Measurements from ENCODE around the gene LRP1-AS.

The LRP1-AS gene

DNA sequence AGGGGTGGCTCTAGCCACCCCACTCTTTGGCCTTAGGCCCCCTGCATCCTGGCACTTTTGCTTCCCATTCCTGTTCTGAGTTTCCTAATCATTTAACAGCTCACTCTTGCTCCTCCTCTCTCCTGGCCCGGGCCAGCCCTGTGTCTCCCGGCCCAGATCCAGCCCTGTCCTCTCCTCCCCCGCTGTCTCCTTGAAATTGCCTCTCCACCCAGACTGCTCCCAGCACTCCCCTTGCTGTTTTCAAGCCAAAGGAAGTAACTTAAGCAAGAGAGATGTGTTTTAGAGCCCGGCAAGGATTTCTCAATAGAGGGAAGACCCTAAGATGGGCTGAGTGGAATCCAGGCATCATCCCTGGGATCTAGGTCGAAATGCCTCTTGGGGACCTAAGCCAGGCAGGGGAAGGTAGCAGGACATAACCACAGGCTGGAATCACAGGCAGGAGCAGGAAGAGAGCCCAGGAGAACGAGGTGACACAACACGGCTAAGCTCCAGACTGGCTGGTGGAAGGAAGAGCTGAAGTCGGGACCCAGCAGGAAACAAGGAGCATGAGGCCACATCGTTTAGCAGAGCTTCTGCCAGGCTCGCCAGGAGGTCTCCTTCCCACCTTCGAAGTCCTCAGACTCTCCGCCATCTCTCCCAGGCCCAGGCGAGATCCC lies 2.0 kb upstream of the LRP1-AS start:
- Histone ChIP-seq H3K9ac (ENCODE audit: low read length) (peak overlapping the region; percentile 38), H3K4me3 (ENCODE audit: low read depth, low read length) (no peak overlapping the region), H3K36me3 (ENCODE audit: control insufficient read depth, insufficient read depth, low read length) (peaks cover 80% of the 10 kb centered on the region), H3K27me3 (ENCODE audit: control insufficient read depth, insufficient read depth, low read length) (no peaks in the 10 kb centered on the region), H3K9me3 (ENCODE audit: control insufficient read depth, insufficient read depth, low read depth, low read length) (no peaks in the 10 kb centered on the region), H3K4me1 (ENCODE audit: control insufficient read depth, insufficient read depth, low read length) (peaks cover 28% of the 10 kb centered on the region; the same call in 1 of the 2 replicates), H3K27ac (ENCODE audit: low read depth, low read length) (no peak overlapping the region)

DNA sequence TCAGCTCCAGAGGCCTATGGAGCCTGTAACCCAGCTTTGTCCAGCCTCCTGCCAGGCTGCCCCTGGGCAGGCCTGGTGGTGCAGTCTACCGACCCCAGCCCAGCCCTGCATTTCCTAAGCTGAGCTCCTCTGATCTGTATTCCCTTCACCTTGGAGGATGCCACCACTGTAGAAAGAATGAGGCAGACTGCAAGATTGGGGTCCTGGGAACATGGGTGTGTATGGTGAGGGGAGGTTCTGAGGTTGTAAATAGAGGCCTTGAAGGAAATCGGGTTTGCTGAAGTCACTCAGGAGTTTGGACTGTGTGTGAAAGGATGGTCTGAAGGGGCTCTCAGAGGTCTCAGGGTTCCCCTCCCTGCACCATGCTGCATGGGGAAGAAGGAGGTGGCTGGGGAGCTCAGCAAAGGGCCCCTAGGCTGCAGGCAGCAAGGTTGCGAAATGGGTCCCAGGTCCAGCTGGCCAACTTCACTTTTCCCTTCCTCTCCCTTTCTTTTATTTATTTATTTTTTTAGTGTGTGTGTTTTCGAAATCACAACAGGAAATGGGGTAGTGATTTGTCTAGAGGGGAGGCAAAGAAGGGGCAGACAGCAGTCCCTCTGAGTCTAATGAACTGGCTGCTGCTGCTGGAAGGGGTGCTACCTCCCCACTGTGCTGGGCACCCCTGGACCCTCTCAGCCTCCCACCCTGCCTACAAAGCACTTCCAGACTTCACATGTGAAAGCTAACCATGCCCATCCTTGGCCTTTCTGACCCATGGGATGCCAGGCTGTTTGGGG lies 1.2 kb upstream of the LRP1-AS start:
- Histone ChIP-seq H3K9ac (ENCODE audit: low read length) (no peak overlapping the region), H3K9me3 (ENCODE audit: control insufficient read depth, insufficient read depth, low read depth, low read length) (no peaks in the 10 kb centered on the region), H3K36me3 (ENCODE audit: control insufficient read depth, insufficient read depth, low read length) (peaks cover 81% of the 10 kb centered on the region), H3K4me3 (ENCODE audit: low read depth, low read length) (no peak overlapping the region), H3K4me1 (ENCODE audit: control insufficient read depth, insufficient read depth, low read length) (peaks cover 28% of the 10 kb centered on the region; the same call in 1 of the 2 replicates), H3K27ac (ENCODE audit: low read depth, low read length) (no peak overlapping the region), H3K27me3 (ENCODE audit: control insufficient read depth, insufficient read depth, low read length) (no peaks in the 10 kb centered on the region)

GRCh38 chr12:57146092-57146491 lies 1.3 kb downstream of the LRP1-AS start:
- Histone ChIP-seq H3K27me3 (ENCODE audit: control insufficient read depth, insufficient read depth, low read length) (no peaks in the 10 kb centered on the region), H3K9ac (ENCODE audit: low read length) (no peak overlapping the region), H3K36me3 (ENCODE audit: control insufficient read depth, insufficient read depth, low read length) (peaks cover 91% of the 10 kb centered on the region), H3K4me1 (ENCODE audit: control insufficient read depth, insufficient read depth, low read length) (peaks cover 28% of the 10 kb centered on the region; the same call in 1 of the 2 replicates), H3K4me3 (ENCODE audit: low read depth, low read length) (no peak overlapping the region), H3K9me3 (ENCODE audit: control insufficient read depth, insufficient read depth, low read depth, low read length) (no peaks in the 10 kb centered on the region), H3K27ac (ENCODE audit: low read depth, low read length) (no peak overlapping the region)

GRCh38 chr12:57145460-57146059 lies 1.9 kb downstream of the LRP1-AS start:
- H3K27ac ChIP-seq (ENCODE audit: low read depth, low read length) = no peak overlapping the region
- H3K36me3 ChIP-seq (ENCODE audit: control insufficient read depth, insufficient read depth, low read length) = peaks cover 89% of the 10 kb centered on the region
- H3K4me3 ChIP-seq (ENCODE audit: low read depth, low read length) = no peak overlapping the region
- H3K4me1 ChIP-seq (ENCODE audit: control insufficient read depth, insufficient read depth, low read length) = peaks cover 28% of the 10 kb centered on the region; the same call in 1 of the 2 replicates
- H3K9me3 ChIP-seq (ENCODE audit: control insufficient read depth, insufficient read depth, low read depth, low read length) = no peaks in the 10 kb centered on the region
- no peaks in the 10 kb centered on the region for H3K27me3 ChIP-seq (ENCODE audit: control insufficient read depth, insufficient read depth, low read length)
- no peak overlapping the region for H3K9ac ChIP-seq (ENCODE audit: low read length)

- H3K36me3 ChIP-seq (ENCODE audit: control insufficient read depth, insufficient read depth, low read length) = peaks cover 92% of the 10 kb centered on the region
- H3K27me3 ChIP-seq (ENCODE audit: control insufficient read depth, insufficient read depth, low read length) = no peaks in the 10 kb centered on the region
- no peak overlapping the region for H3K4me3 ChIP-seq (ENCODE audit: low read depth, low read length)
- no peaks in the 10 kb centered on the region for H3K9me3 ChIP-seq (ENCODE audit: control insufficient read depth, insufficient read depth, low read depth, low read length)
- H3K9ac ChIP-seq (ENCODE audit: low read length) = no peak overlapping the region
- H3K4me1 ChIP-seq (ENCODE audit: control insufficient read depth, insufficient read depth, low read length) = peaks cover 17% of the 10 kb centered on the region; the same call in 1 of the 2 replicates
- no peak overlapping the region for H3K27ac ChIP-seq (ENCODE audit: low read depth, low read length)
These were observed 4.0 kb downstream of the LRP1-AS start for GRCh38 chr12:57143454-57143853.

DNA sequence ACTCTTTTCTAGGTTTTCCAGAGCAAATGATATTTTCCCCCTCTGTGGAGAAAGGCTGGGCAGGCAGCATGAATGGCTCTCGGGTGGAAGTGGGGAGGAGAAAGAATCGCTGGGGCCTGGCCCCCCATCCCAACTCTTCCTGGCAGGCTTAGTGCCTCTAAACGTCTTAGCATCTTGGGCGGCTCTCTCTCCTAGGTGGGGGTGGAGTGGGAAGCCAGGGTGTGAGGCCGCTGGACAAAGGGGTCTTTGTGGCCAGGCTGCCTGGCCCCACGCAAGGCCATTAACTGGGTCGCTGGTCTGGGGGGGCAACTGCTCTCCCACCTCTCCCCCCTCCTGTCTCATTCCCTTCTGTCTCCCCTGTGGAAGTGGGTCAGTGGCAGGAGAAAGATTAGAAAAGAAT lies 4.7 kb downstream of the LRP1-AS start:
- Histone ChIP-seq H3K36me3 (ENCODE audit: control insufficient read depth, insufficient read depth, low read length) (peaks cover 92% of the 10 kb centered on the region), H3K9me3 (ENCODE audit: control insufficient read depth, insufficient read depth, low read depth, low read length) (no peaks in the 10 kb centered on the region), H3K4me1 (ENCODE audit: control insufficient read depth, insufficient read depth, low read length) (peaks cover 9% of the 10 kb centered on the region; the same call in 1 of the 2 replicates), H3K27me3 (ENCODE audit: control insufficient read depth, insufficient read depth, low read length) (no peaks in the 10 kb centered on the region), H3K27ac (ENCODE audit: low read depth, low read length) (no peak overlapping the region), H3K9ac (ENCODE audit: low read length) (no peak overlapping the region), H3K4me3 (ENCODE audit: low read depth, low read length) (no peak overlapping the region)

- Histone ChIP-seq H3K27ac (ENCODE audit: low read depth, low read length) (no peak overlapping the region), H3K9me3 (ENCODE audit: control insufficient read depth, insufficient read depth, low read depth, low read length) (no peaks in the 10 kb centered on the region), H3K27me3 (ENCODE audit: control insufficient read depth, insufficient read depth, low read length) (no peaks in the 10 kb centered on the region), H3K9ac (ENCODE audit: low read length) (no peak overlapping the region), H3K4me1 (ENCODE audit: control insufficient read depth, insufficient read depth, low read length) (peaks cover 5% of the 10 kb centered on the region; the same call in 1 of the 2 replicates), H3K4me3 (ENCODE audit: low read depth, low read length) (no peak overlapping the region), H3K36me3 (ENCODE audit: control insufficient read depth, insufficient read depth, low read length) (peaks cover 90% of the 10 kb centered on the region)
These were observed 5.3 kb downstream of the LRP1-AS start for GRCh38 chr12:57142121-57142520.

GRCh38 chr12:57141249-57141648 lies 6.2 kb downstream of the LRP1-AS start:
- no peak overlapping the region for H3K27ac ChIP-seq (ENCODE audit: low read depth, low read length)
- H3K4me3 ChIP-seq (ENCODE audit: low read depth, low read length) = no peak overlapping the region
- no peaks in the 10 kb centered on the region for H3K9me3 ChIP-seq (ENCODE audit: control insufficient read depth, insufficient read depth, low read depth, low read length)
- H3K4me1 ChIP-seq (ENCODE audit: control insufficient read depth, insufficient read depth, low read length) = no peaks in the 10 kb centered on the region
- no peaks in the 10 kb centered on the region for H3K27me3 ChIP-seq (ENCODE audit: control insufficient read depth, insufficient read depth, low read length)
- no peak overlapping the region for H3K9ac ChIP-seq (ENCODE audit: low read length)
- peaks cover 81% of the 10 kb centered on the region for H3K36me3 ChIP-seq (ENCODE audit: control insufficient read depth, insufficient read depth, low read length)

GRCh38 chr12:57139796-57140649 lies 7.4 kb downstream of the LRP1-AS start:
- Histone ChIP-seq H3K9ac (ENCODE audit: low read length) (no peak overlapping the region), H3K27me3 (ENCODE audit: control insufficient read depth, insufficient read depth, low read length) (no peaks in the 10 kb centered on the region), H3K4me1 (ENCODE audit: control insufficient read depth, insufficient read depth, low read length) (peaks cover 10% of the 10 kb centered on the region), H3K27ac (ENCODE audit: low read depth, low read length) (no peak overlapping the region), H3K36me3 (ENCODE audit: control insufficient read depth, insufficient read depth, low read length) (peaks cover 69% of the 10 kb centered on the region), H3K4me3 (ENCODE audit: low read depth, low read length) (no peak overlapping the region), H3K9me3 (ENCODE audit: control insufficient read depth, insufficient read depth, low read depth, low read length) (no peaks in the 10 kb centered on the region)

DNA sequence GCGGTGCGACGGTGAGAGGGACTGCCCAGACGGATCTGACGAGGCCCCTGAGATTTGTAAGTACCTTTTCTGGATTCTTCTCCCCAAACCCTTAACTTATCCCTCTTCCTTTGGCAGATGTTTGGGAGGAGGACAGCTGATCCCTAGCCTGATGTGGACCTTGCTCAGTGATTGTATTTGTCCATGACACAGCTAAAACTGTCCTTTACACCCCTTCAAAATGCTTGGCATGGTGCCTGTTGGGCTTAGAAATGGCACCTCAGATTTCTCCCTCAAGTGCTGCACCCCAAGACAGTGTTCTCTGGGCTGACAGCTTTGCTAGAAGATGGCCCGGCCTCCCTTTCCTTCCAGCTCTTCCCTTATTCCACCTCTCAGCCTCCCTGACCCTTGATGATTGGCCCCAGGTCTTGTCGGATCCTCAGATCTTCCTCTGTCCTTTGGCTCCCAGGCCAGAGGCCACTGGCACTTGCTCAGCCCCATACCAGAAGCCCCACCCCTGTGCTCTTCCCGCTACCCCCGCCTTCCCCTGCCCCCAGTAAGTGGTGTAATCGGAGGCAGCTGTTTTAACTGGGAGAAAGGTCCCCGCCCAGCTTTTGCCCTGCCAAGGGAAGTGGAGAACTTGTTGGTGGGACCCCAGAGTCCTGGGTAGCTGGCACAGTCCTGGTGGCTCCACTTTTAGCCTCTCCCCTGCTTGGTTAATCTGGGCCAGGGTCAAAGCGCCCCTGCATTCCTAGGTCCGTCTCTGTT lies 8.7 kb downstream of the LRP1-AS start:
- Histone ChIP-seq H3K36me3 (ENCODE audit: control insufficient read depth, insufficient read depth, low read length) (peaks cover 57% of the 10 kb centered on the region), H3K27me3 (ENCODE audit: control insufficient read depth, insufficient read depth, low read length) (no peaks in the 10 kb centered on the region), H3K4me3 (ENCODE audit: low read depth, low read length) (no peak overlapping the region), H3K27ac (ENCODE audit: low read depth, low read length) (no peak overlapping the region), H3K9me3 (ENCODE audit: control insufficient read depth, insufficient read depth, low read depth, low read length) (no peaks in the 10 kb centered on the region), H3K9ac (ENCODE audit: low read length) (no peak overlapping the region), H3K4me1 (ENCODE audit: control insufficient read depth, insufficient read depth, low read length) (peaks cover 19% of the 10 kb centered on the region)
